ENCODE data around the gene SLC7A6. TPM values are rescaled to one million over a fixed set of nuclear protein-coding genes. Genes with fewer than 3 reads are reported as not detected.

The SLC7A6 gene
- total and polyA plus RNA-seq, 2 of the 13 experiments (the other 11 are each of a cell fraction or from before 2014, with no cell fraction given): 35.8 to 70.8 TPM

DNA sequence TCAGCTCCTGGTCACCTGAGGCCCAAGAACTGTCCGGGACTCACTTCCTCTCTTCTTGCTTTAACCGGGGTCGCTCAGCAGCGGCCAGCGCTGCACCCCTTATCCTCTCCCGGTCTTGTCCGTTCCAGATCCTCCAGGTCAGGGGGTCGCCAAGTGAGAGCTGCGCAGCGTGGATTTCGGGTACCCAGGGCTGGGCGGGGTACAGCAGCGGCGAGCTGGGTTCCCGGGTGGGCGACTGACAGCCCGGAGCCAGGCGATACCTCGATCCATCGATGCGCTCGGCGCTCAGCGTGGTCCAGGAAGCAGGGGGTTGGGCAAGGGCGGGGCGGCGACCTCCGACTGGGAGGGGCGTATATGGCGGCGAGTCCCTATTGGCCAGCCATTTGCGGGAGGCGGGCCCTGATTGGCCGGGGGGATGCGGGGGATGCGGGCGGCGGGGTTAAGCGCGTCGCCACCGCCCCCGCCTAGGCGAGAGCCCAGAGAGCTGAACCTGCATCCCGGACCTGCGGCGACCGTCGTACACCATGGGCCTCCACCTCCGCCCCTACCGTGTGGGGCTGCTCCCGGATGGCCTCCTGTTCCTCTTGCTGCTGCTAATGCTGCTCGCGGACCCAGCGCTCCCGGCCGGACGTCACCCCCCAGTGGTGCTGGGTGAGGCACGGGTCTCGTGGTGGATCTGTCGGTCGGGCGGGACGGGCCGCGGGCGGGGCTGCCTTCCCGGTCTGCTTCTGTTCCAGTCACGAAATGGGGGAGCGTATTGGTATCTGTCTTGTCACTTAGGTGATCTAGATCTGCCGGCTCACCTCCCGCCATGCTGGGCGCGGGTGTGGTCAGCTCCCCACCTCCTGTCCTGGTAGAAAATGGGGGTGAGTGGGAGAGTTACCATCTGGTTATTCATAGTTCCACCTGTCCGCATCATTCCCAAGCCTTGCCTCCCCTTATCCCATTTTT, 19.1 kb upstream of the SLC7A6 start, which contains the start of gene PLA2G15 (continued):
- TF ChIP-seq, protein P1, sequence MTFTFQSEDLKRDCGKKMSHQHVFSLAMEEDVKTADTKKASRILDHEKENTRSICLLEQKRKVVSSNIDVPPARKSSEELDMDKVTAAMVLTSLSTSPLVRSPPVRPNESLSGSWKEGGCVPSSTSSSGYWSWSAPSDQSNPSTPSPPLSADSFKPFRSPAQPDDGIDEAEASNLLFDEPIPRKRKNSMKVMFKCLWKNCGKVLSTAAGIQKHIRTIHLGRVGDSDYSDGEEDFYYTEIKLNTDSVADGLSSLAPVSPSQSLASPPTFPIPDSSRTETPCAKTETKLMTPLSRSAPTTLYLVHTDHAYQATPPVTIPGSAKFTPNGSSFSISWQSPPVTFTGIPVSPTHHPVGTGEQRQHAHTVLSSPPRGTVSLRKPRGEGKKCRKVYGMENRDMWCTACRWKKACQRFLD (CRISPR knock-in tag; IDR thresholded peaks at IDR 0.05; ENCODE audit: borderline replicate concordance): 0 out of 2 replicates have a peak, but pooled peaks have one; percentile 75
- TF ChIP-seq FOXM1 (CRISPR knock-in tag; IDR thresholded peaks at IDR 0.05): 0 out of 2 replicates have a peak, but pooled peaks have one; percentile 39
- TF ChIP-seq SP140L (CRISPR knock-in tag; IDR thresholded peaks at IDR 0.05; ENCODE audit: borderline replicate concordance): no peak
- peak; percentile 65; the same call in 1 of the 2 replicates for TF ChIP-seq HDAC2 (CRISPR knock-in tag; IDR thresholded peaks at IDR 0.05)
- TF ChIP-seq, protein P2, sequence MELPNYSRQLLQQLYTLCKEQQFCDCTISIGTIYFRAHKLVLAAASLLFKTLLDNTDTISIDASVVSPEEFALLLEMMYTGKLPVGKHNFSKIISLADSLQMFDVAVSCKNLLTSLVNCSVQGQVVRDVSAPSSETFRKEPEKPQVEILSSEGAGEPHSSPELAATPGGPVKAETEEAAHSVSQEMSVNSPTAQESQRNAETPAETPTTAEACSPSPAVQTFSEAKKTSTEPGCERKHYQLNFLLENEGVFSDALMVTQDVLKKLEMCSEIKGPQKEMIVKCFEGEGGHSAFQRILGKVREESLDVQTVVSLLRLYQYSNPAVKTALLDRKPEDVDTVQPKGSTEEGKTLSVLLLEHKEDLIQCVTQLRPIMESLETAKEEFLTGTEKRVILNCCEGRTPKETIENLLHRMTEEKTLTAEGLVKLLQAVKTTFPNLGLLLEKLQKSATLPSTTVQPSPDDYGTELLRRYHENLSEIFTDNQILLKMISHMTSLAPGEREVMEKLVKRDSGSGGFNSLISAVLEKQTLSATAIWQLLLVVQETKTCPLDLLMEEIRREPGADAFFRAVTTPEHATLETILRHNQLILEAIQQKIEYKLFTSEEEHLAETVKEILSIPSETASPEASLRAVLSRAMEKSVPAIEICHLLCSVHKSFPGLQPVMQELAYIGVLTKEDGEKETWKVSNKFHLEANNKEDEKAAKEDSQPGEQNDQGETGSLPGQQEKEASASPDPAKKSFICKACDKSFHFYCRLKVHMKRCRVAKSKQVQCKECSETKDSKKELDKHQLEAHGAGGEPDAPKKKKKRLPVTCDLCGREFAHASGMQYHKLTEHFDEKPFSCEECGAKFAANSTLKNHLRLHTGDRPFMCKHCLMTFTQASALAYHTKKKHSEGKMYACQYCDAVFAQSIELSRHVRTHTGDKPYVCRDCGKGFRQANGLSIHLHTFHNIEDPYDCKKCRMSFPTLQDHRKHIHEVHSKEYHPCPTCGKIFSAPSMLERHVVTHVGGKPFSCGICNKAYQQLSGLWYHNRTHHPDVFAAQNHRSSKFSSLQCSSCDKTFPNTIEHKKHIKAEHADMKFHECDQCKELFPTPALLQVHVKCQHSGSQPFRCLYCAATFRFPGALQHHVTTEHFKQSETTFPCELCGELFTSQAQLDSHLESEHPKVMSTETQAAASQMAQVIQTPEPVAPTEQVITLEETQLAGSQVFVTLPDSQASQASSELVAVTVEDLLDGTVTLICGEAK (IDR thresholded peaks at IDR 0.05): no peak
- TF ChIP-seq, protein P2 (CRISPR knock-in tag; IDR thresholded peaks at IDR 0.05): peak; percentile 70; the same call in 1 of the 2 replicates
- TF ChIP-seq, protein P3, sequence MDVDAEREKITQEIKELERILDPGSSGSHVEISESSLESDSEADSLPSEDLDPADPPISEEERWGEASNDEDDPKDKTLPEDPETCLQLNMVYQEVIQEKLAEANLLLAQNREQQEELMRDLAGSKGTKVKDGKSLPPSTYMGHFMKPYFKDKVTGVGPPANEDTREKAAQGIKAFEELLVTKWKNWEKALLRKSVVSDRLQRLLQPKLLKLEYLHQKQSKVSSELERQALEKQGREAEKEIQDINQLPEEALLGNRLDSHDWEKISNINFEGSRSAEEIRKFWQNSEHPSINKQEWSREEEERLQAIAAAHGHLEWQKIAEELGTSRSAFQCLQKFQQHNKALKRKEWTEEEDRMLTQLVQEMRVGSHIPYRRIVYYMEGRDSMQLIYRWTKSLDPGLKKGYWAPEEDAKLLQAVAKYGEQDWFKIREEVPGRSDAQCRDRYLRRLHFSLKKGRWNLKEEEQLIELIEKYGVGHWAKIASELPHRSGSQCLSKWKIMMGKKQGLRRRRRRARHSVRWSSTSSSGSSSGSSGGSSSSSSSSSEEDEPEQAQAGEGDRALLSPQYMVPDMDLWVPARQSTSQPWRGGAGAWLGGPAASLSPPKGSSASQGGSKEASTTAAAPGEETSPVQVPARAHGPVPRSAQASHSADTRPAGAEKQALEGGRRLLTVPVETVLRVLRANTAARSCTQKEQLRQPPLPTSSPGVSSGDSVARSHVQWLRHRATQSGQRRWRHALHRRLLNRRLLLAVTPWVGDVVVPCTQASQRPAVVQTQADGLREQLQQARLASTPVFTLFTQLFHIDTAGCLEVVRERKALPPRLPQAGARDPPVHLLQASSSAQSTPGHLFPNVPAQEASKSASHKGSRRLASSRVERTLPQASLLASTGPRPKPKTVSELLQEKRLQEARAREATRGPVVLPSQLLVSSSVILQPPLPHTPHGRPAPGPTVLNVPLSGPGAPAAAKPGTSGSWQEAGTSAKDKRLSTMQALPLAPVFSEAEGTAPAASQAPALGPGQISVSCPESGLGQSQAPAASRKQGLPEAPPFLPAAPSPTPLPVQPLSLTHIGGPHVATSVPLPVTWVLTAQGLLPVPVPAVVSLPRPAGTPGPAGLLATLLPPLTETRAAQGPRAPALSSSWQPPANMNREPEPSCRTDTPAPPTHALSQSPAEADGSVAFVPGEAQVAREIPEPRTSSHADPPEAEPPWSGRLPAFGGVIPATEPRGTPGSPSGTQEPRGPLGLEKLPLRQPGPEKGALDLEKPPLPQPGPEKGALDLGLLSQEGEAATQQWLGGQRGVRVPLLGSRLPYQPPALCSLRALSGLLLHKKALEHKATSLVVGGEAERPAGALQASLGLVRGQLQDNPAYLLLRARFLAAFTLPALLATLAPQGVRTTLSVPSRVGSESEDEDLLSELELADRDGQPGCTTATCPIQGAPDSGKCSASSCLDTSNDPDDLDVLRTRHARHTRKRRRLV (CRISPR knock-in tag; IDR thresholded peaks at IDR 0.05): peak; percentile 86; the same call in 1 of the 2 replicates
- no peak for TF ChIP-seq ZNF530 (CRISPR knock-in tag; IDR thresholded peaks at IDR 0.05; ENCODE audit: low read depth)
- peak; percentile 94 for TF ChIP-seq ZNF501 (CRISPR knock-in tag; IDR thresholded peaks at IDR 0.05)
- TF ChIP-seq NFKB2 (CRISPR knock-in tag; IDR thresholded peaks at IDR 0.05; ENCODE audit: borderline replicate concordance): peak; percentile 92; the same call in 1 of the 2 replicates
